SHP77 treated with DMSO at 0.1 percent for 48 hours (cell line): ENCODE data around the gene SCIMP.
"Not testable (repeated sequence)": the region's sequence is repeated elsewhere in the genome, so short reads cannot be mapped to it uniquely, and the experiment has no call there.

Experiments
- DNase-seq: peaks from one replicate; lab custom pipeline; 2025; lab: John Stamatoyannopoulos, UW

The SCIMP gene

DNA sequence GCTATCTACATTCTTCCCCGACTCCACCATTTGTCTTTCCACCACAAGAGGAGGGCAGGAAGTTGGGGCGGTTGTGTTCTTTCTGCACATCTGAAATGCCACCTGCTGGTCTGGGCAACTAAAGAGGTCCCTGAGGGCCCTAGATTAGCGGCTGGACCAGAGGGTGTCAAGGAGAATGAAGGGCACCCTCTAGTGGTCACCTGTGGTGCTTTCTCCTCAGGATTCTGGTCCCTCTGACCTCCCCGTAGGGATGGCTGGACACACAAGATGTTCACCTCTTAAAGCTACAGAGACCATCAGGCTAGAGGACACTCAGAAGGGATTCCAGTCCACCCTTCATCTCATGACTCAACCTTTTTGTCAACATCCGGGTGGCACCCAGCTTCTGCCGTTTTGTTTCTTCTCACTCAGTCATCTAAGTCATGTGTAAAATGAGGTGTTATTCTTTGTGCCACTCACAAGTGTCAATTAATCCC is 2.9 kb upstream of the SCIMP start:
- DNase-seq = peak; percentile 85

- DNase-seq = no peak
These were observed 2.4 kb upstream of the SCIMP start for GRCh38 chr17:5236938-5237540.

GRCh38 chr17:5233492-5233891 is 1.2 kb downstream of the SCIMP start:
- not testable (repeated sequence) for DNase-seq

DNA sequence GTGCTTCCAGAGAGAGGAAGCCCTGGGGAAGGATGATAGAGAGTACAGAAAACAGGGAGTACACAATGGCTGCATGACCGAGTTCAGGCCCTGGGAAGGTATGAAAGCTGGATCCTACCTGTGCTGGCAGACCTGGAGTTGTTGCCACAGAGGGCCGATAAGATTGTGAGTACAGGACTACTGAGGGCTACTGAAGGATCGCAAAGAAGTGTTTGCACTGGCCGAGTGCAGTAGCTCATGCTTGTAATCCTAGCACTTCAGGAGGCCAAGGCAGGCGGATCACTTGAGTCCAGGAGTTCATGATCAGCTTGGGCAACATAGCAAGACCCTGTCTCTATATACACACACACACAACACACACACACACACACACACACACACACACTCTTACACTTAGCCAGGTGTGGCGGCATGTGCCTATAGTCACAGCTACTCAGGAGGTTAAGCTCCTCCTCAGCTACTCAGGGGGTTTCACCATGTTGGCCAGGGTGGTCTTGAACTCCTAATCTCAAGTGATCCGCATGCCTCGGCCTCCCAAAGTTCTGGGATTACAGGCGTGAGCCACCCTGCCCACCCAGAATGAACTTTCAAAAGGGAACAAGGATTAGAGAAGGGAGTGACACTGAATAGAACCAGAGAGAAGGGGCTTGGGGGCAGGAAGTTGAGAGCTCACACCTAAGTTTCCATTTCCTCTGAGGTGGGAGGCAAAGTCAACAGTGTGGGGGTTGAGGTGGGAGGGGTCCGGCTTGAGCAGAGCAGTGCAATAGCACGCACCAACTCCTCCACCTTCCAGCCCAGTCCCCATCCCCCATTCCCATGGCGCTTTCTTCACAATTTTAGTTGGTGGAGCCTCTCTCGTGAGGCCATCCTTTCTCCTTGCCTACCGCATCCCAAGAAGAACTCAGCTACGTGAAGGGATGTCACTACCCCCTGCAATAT is 7.5 kb downstream of the SCIMP start:
- DNase-seq = no peak

DNA sequence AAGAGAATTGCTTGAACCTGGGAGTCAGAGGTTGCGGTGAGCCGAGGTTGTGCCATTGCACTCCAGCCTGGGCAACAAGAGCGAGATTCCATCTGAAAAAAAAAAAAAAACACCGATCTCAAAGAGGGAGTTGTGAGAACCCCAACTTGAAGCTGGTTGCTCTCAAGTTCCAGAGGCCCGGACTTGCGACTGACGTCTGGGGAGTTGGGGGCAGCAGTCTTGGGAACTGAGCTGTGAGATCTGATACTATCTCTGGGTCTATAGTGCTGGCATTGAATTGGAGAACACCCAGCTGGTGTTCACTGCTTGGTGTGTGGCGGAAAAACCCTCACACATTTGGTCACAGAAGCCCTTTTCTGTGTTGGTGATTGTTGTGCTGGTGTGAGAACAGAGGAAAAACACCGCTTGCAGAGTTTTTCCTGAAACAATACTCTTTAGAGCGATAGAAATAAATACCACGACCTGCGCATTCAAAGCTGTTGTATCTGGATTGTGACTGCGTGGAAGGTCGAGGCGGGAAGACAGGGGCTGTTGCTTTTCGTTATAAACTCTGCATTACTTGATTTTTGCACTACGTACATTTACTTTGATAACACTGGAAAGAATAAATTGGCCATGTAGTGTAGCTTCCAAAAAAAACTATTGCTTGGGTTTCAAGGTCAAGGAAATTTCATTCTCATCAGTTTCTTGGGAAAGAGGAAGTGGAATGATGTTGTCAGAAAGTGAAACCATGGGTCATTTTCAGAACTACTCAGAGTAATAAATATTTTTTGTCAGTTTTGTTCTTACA is 8.8 kb downstream of the SCIMP start:
- no peak for DNase-seq

GRCh38 chr17:5221912-5222311 is 12.7 kb downstream of the SCIMP start:
- not testable (repeated sequence) for DNase-seq

DNA sequence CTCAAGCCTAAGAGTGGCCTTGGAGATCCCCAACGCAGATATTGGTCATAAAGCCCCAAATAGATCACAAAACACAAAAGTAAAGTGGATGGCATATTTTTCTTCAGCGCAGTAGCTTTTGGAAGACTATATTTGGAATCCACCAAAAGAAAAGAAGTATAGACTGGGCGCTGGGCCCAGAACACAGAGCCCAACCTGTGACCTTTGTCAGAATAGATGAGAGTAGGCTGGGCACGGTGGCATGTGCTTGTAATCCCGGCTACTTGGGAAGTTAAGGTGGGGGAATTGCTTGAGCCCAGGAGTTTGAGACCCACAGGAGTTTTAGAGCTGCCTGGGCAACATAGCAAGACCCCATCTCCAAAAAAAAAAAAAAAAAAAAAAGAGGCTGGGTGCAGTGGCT is 14.6 kb downstream of the SCIMP start:
- DNase-seq = no peak

DNA sequence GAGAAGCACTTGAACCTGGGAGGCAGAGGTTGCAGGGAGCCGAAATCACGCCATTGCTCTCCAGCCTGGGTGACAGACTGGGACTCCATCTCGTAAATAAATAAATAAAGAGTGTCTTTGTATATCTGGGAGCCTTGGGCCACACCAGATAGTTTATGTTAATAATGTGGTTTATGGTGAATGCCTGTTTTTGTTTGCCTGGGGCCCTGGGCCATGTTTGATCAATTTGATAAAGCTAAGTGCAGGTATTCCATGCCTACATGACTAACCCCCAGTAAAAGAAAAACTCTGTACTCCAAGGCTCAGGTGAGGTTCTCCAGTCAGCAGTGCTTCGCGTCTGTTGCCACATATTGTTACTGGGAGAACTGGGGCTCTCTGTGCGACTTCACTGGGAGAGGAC is 15.1 kb downstream of the SCIMP start:
- DNase-seq = no peak

DNA sequence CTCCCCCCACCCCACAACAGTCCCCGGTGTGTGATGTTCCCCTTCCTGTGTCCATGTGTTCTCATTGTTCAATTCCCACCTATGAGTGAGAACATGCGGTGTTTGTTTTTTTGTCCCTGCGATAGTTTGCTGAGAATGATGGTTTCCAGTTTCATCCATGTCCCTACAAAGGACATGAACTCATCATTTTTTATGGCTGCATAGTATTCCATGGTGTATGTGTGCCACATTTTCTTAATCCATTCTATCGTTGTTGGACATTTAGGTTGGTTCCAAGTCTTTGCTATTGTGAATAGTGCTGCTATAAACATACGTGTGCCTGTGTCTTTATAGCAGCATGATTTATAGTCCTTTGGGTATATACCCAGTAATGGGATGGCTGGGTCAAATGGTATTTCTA is 17.1 kb downstream of the SCIMP start:
- DNase-seq = not testable (repeated sequence)

- DNase-seq = no peak
These were observed 23.2 kb downstream of the SCIMP start for GRCh38 chr17:5211458-5211857.

GRCh38 chr17:5210614-5211252 is 23.9 kb downstream of the SCIMP start:
- DNase-seq = no peak

DNA sequence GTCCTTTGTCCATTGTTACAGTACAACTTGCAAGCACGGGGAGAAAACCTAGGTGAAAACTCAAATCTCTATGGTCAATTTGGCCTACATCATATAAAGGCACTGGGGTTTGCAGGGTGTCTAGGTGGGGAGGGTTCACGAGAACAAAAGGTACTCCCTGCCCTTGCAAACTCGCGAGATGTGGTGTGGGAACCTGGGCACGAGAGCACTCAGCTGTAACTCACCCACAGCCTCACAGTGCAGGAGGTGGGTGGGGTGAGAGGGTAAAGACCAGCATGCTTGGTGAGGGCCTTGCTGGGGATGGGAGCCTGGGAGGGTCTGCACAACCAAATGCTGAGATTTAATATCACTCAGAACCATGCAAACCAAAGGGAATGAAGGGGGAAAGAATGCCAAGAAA is 24.6 kb downstream of the SCIMP start:
- no peak for DNase-seq

- no peak for DNase-seq
These were observed 25.3 kb downstream of the SCIMP start for GRCh38 chr17:5209396-5209795.

DNA sequence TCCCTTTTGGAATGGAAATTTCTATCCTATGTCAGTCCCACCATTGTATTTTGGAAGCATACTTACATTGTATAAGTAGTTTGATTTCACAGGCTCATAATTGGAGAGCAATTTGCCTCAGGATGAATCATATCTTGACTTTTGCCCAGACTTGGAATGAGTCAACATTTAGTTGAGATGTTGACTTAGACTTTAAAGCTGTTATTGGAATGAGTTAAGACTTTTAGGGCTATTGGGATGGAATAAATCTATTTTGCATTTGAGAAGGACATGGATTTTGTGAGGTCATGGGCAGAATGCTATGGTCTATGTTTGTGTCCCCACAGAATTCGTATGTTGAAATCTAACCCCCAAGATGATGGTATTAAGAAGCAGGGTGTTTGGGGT is 30.8 kb downstream of the SCIMP start:
- DNase-seq = no peak

DNA sequence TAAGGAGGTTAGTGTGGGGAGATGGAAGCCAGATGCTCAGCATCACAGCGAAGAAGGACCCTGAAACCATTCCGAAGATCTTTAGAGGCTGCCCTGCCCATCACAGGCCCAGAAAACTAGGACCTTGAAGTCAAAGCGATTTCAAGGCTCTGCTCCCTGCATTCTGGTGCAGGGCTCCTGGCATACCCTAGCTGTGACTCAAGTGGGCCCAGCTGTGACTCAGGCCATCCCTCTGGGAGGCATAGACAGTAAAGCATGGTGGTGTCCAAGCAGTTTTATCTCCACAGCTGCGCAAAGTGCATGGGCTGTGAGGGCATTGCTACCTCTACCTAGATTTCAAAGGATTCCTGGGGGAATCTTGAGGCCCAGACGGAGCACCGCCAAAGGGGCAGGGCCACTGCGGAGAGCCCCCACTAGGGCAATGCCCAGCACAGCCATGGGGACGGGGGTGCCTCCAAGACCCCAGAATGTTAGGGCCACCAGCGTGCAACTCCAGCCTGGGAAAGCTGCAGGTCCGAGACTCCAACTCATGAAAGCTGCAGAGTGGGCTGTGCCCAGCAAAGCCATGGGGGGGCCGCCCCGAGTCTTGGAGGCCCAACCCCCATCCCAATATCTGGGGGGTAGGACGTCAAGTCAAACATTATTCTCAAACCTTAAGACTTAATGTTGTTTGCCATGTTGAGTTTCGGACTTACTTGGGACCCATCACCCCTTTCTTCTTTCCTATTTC is 31.3 kb downstream of the SCIMP start:
- no peak for DNase-seq

DNA sequence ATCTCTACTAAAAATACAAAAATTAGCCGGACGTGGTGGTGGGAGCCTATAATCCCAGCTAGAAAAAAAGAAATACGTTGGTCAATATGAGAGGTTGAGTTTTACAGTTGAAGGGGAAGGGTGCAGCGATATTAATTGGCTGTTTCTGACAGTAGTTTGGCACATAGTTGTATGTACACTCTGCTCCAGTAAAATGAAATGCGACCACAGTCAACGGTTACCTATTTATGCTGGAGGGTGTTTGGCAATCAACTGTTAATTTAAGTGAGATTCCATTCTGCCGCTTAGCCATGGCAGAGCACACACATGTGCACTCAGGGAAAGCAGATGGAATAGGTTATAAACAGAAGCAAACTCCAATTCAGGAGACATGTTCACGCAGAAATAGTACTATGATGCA is 33.6 kb downstream of the SCIMP start:
- no peak for DNase-seq

DNA sequence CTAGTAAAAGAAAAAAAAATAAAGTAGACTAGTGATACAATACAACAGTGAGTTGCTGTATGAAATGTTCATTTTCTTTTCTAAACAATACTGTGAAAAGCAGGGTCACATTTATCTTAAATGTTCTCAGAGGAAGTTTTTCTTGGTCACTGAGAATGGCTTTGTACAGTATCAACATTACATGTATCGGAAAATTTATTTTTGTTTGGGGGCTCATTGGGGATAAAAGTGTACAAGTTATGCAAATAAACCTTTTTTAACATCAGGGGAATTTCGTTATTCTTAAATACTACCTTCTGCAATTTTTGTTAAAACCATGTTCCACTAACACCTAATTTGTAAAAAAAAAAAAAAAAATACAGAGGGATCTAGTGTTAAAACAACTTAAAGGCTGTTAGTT is 34.3 kb downstream of the SCIMP start:
- no peak for DNase-seq

- DNase-seq = no peak
These were observed 36.2 kb downstream of the SCIMP start for GRCh38 chr17:5198472-5198871.

DNA sequence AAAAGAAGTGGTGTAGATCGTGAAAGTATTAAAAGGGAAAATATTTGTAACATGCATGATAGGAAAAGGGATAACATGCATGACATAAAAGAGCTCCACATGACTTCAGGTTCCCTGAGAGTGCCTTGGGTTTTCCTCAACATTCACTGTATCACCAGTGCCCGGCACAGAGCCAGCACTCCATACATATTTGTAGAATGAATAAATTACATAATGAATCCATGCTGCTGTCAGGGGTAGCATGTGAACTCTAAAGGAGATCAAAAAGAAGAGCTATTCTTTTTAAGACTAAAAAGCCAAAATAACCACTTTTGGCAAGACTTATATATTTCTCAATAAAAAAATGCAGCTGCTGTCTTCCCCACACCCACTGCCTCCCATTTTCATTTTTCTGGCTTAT is 40.3 kb downstream of the SCIMP start:
- no peak for DNase-seq

GRCh38 chr17:5191541-5192417 is 42.9 kb downstream of the SCIMP start, which contains the start of gene ZNF594:
Gene ZNF594 (minus strand): TSS chr17:5191868. CDS start chr17:5184256, 7,612 bp downstream.
- peak; percentile 9 for DNase-seq
